GM18951 (cell line): Measurements from ENCODE around the gene CKLF.
"Not testable (repeated sequence)": the region's sequence is repeated elsewhere in the genome, so short reads cannot be mapped to it uniquely, and the experiment has no call there.

Source experiments
- POLR2A ChIP-seq: IDR thresholded peaks from 4 replicates; pipeline ENCODE4 v1.6.1; 2011; ENCODE audit warnings: mild to moderate bottlenecking; ENCODE audit not compliant: insufficient read length, insufficient read depth; ENCODE audit errors: extremely low read depth
- in situ Hi-C: fragments of 300-500 bp; cut with MboI; formaldehyde crosslinking; loops from one replicate; pipeline ENCODE4 v1.12.0; 2022; ENCODE audit warnings: low sequenced_read_pairs, mixed read lengths, inconsistent platforms; ENCODE audit not compliant: unreplicated experiment

CKLF gene

DNA sequence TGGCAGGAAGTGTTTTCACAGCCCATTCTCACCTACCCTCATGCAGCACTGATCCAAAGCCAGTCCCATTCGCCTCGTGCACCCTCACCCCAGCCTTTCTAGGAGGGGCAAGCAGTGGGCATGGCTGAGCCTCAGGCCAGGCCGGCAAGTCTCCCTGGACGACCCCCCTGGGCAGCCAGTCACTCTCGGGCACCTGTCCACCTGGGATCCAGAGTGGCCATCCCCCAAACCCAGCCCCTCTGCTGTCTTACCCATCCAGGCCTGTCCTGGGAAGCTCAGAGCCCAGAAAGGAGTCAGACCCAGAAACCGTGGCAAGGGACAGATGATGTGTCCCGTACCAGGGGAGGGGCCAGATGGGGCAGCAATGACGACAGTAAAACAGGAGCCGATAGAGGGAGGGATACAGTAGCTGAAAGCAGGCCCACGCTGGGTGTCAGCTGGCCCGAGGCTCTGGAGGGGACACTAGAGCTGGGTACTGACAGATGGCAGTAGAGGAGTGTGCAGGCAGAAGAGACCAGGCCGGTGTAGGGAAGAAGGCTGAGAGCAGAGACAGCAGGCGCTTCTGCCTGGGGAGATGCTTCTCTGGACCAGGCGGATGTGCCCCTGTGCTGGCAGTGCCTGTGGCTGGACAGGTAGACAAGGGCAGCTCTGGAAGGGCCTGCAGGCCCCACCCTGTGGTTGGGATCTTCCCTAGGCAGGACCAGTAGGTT lies 57.9 kb downstream of the CKLF start:
- in situ Hi-C loops: no loop called here
- no peak for TF ChIP-seq POLR2A

DNA sequence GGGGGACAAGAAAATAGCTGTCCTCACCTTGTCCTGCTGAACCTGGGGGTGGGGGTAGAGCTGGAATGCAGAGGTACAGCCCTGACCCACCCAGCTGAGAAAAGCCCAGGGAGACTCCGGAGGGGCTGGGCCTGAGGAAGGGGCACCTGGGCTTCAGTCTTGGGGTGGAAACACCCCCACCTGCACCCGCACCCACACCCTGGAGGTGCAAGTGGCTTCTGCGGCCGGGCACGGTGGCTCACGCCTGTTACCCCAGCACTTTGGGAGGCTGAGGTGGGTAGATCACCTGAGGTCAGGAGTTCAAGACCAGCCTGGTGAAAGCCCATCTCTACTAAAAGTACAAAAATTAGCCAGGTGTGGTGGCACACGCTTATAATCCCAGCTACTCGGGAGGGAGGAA lies 59.5 kb downstream of the CKLF start:
- in situ Hi-C loops: not testable (repeated sequence)

DNA sequence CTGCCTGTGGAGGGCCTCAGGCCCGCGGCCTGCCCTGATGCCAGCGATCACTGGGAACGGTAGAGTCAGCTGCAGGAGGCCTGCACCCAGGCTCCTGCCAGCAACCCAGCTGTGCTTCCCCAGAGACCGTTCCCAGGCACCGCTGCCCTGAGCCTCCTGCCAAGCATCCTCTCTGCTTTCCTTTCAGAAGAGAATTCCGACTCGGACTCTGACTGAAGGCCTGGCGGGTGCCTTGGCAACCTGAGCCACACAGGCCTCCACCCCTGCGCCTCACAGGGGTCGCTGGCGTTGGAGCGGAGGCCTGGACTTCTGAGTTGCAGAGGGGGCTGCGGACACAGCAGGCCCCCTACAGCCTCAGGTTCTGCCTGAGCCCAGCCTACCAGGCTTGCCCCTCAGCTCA lies 60.0 kb downstream of the CKLF start:
- in situ Hi-C loops: no loop called here

DNA sequence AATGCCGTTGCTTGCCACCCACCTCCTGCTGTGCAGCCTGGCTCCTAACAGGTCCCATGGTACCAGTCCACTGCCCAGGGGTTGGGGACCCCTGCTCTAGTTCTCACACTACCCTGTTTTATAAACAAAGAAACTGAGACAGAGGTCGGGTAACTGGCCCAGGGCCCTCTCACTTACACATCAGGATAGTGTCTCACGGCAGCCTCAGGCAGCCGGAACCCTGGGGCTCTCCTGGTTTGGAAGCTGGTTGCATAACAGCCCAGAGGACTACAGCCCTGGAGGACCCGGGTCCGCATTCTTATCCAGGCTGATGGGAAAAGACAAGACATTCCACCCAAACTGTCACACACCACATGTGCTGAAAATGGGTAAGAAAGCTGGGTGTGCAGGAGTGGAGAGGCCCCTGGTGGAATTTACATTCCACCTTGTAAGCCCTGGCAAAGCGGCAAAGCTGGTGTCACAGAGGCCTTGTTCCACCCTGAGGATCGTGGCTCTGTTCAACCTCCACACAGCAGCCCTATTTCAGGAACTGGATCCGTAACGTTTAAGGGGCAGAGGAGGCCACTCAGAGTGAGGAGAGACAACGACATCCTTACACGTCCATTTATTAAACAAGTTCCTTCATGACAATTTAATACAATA lies 61.9 kb downstream of the CKLF start:
- TF ChIP-seq POLR2A: no peak
- in situ Hi-C loops: no loop called here

More for the DNA sequence above, 60.0 kb downstream of the CKLF start:
- no peak for TF ChIP-seq POLR2A
